NK-92 treated with Interleukin-12 subunit alpha and Interleukin-12 subunit beta, amount 100 ng/mL, for 24 hours (cell line): ENCODE measurements around the gene SMIM38.

Experiments used
- DNase-seq: peaks from one replicate; lab custom pipeline; 2025; lab: John Stamatoyannopoulos, UW

The SMIM38 gene

DNA sequence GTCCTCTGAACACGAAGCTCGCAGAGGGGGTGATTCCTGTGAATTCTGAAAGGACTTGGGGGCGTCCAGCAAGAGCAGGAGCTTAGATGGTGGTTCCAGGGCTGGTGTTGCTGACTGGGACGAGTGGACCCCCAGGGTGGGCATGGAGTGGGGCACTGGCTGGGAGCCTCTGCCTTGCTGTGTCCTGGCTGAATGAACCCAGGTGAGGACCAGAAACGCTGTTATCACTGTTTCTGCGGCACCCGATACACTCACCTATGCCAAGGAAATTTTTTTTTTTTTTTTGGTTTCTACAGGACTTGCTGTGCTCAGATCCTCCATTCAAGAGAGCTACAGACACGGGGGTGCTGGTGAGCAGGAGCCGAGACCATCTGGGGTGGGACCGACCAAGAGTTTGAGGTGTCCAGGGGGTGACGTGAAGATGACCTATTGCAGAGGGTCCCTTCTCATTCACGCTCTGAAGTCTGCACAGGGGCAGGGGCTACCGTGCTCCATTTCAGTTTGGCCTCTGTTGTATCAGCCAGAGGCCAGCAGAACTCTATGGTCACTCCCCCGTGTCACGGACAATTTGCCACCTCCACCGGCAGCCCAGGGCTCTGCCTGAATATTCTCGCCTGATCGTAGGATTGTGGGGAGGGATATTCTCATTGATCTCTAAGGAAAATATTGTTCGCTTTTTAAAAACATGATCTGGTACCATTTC, 3.6 kb downstream of the SMIM38 start:
- no peak for DNase-seq

DNA sequence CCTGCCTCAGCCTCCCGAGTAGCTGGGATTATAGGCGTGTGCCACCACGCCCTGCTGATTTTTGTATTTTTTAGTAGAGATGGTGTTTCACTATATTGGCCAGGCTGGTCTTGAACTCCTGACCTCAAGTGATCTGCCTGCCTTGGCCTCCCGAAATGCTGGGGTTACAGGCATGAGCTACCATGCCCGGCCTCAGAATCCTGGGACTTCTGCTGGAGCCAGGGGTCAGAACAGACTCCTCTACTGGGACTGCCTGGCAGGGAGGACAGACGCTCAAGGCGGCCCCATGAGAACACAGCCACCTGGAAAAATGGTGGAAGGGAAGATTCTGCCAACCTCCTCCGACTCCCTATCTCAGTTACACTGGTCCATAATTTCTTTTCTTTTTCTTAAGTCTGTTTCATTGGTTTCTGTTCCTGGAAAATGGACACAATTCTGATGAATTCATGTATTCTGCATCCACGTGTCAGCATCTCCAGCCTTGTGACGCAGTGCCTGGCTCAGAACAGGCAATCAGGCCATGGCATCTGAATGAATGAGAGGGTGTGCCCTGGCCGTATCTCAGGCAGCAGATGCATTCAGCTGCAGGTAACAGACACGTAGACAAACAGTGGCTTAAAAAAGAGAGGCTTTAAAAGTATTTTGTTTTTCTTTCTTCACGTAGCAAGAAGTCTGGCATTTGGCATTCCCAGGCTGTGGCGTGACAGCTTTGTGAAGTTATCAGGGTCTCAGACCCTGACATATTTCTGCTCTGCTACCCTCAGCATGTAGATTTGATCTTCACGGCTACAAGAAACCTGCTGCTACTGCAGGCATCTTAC, 4.8 kb downstream of the SMIM38 start:
- no peak for DNase-seq

DNA sequence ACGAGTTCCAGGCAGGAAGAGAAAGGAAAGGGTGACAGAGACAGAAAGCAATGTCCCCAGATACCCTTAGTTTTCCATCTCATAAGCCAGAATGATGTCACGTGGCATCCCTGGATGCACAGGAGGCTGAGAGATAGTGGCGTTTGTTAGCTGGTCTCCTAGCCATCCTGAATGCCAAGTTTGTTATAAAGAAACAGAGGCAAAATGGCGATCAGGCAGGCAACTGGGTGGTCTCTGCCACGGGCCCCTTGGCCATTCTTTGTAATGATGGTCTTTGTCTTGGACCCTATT, 5.3 kb downstream of the SMIM38 start:
- no peak for DNase-seq

DNA sequence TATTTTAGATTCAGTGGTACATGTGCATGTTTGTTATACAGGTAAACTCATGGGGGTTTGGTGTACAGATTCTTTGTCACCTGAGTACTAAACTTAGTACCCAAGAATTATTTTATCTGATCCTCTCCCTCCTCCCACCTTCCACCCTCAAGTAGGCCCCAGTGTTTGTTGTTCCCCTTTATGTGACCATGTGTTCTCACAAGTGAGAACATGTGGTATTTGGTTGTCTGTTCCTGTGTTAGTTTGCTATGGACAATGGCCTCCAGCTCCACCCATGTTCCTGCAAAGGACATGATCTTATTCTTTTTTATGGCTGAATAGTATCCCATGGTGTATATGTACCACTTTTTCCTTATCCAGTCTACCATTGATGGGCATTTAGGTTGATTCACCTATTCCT, 6.8 kb downstream of the SMIM38 start:
- DNase-seq = no peak

DNA sequence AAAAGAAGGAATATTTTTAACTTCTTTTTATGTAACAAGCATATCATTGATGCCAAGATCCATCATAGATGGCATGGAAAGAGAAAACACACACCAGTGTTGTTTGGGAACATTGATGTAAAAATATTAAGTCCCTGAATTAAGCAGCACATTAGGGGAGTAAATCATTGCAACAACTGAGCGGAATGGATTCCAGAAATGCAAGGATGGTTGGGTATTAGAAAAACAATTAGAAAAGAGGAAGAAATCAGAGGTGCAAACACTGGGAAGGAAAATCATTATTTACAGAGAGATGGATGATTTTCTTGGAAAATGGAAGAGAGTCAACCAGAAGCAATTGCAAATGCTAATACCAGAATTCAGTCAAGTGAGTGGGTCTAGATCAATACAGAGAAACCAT, 8.1 kb downstream of the SMIM38 start:
- no peak for DNase-seq

DNA sequence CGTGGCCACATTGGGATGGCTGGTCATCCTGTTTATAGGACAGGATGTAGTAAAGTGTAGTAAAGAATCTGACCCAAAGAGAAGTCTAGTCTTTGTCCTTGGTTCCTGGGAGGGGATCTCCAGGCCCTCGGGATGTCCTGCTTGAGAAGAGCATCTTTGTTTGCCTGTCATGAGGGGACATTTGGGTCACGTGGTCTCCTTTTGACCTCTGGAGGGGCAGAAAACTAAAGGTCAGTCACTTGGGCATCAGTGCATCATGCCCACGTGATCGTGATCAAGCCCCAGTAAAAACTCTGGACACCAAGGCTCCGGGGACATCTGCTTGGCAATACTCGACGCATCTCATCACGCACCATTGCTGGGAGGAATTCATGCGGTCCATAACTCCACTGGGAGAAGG, 9.1 kb downstream of the SMIM38 start:
- DNase-seq = no peak

DNA sequence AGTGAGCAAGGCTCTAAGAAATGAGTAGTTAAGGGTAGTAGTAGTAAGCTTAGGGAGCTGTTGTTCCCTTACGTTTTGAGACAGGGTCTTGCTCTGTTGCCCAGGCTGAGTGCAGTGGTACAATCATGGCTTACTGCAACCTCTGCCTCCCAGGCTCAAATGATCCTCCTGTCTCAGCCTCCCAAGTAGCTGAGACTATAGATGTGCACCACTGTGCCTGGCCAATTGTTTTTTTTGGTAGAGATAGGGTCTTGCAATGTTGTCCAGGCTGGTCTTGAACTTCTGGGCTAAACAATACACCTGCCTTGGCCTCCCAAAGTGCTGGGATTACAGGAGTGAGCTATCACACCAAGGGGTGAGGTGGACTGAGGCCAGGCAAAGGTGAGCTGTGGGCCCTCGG, 10.0 kb downstream of the SMIM38 start:
- no peak for DNase-seq

DNA sequence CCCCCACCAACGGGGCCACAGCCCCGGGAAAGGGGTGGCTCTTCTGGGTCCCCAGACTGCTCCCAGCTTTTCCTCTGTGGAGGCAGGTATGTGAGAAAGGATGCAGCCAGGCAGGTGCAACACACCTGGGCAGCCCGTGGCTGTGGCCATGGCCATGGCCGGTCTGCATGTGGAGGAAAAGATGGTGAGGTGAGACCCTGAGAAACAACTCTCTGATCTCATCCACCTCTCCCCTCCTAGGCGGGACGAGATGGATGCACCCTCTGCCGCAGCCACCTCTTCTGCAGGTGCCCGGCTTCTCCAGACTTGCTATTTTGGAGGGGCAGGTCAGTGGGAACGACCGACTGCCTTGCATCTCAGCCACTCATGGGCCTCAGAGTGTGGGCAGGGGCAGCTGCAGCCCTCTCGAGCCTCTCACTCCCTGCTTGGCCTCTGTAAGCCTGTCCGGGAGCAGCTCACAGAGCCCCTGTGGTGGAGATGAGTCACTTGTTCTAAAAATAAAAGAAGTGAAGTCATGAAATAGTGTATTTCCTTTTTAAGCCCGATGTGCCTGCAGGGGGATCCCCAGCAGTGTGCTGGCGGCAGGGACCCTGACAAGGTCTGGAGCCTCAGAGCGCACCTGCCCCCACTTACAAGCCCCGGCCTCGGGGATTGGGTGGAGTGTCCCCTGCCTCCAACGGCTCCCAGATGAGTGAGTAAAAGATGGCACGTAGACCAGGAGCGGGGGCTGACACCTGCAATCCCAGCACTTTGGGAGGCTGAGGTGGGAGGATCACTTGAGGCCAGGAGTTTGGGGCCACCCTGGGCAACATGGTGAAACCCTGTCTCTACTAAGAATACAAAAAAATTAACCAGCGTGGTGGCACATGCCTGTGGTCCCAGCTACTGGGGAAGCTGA, 10.7 kb downstream of the SMIM38 start:
- peak; percentile 74 for DNase-seq

DNA sequence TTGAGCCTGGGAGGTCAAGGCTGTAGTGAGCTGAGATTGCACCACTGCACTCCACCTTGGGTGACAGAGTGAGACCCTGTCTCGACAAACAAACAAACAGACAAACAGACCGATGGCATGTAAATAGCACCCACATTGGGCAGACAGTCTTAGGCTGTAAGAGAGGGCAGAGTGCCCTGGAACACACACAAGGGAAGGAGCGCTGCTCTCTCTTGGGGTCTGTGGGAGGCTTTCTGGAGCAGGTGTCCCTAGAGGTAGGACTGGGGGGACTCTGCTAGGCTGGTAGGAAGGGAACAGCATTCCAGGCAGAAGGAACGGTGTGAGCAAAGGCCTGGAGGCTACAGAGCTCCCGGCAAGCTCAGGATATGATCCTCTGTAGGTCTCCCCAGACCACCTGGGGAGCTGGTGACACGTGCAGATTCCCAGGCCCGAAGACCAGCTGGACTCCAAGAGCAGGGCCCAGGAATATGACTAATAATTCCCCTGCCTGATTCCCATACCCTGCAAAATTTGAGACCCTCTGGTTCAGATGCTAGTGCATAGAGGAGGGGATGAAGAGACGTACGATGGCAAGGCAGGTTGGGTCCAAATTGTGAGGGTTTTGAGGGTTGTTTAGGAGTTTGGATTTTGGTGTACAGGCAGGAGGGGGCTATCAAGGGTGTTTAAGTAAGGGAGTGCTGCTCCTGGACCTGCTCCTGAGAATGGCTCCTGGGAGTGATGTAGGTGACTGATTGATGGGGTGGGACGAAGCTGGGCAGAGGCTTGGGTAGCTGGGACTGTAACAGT, 11.6 kb downstream of the SMIM38 start:
- DNase-seq = no peak

DNA sequence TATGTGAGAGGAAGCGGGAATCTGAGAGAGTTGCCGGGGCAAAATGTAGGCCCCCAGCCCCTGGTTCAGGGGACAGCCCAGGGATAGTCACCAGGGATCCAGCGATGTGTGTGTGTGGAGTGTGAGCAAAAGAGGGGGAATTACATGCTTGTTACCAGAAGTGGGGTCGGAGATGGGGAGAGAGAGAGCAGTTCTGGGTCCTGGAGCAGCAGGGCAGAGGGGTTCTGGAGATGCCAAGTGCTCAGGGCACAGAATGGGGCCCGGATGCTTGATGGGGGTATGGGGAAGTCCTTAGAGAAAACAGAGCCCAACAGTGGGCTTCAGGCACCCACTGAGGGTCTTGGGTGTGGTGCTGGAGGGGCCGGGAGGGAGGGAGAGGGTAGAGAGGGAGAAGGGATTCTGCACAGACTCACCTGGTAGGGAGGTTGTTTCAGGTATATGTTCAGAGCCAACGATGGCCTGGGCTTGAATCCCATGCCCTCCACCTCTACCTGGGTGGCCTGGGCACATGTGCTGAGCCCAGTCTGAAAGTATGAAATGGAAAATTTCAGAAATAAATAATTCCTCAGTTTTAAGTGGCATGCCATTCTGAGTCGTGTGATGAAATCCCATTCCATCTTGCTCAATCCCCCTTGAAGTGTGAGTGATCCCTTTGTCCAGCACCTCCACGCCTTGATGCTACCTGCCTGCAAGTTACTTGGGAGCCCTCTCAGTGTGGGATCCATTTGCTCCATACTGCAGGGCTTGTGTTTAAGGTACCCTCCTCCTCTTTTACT, 12.4 kb downstream of the SMIM38 start:
- DNase-seq = no peak

DNA sequence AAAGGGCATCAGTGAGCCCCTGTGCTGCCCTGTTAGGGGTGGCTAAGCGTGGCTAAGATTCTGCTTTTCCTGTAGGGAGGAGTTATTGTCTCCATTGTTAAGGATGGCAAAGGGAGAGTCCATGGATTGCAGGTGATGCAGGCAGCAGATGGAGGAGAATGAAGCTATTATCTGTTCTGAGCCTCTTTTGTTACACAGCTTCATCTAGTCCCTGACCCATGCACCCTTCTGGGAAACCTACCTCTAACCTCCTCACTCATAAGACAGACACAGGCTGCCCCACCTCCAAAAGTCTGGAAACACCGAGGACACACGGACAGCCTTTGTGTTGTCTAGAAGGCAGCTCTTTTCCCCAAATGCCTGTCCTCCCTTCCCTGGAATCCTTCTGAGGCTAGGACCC, 13.7 kb downstream of the SMIM38 start:
- no peak for DNase-seq

DNA sequence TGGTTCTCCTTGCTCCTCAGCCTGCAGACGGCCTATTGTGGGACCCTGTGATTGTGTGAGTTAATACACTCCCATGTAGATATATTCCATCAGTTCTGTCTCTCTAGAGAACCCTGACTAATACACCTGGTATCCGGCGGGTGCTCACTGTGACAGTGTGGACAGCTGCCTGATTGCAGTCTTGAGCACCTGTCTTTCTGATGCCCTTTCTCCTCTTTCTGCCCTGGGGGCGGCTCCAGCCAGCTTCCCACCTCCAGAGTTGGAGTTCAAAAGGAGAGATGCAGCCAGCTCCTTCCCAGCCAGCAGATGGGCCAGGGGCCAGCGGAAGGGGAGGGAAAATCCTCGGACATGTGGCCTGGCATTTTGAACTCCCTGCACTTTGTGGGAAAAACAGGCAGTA, 15.0 kb downstream of the SMIM38 start:
- no peak for DNase-seq

DNA sequence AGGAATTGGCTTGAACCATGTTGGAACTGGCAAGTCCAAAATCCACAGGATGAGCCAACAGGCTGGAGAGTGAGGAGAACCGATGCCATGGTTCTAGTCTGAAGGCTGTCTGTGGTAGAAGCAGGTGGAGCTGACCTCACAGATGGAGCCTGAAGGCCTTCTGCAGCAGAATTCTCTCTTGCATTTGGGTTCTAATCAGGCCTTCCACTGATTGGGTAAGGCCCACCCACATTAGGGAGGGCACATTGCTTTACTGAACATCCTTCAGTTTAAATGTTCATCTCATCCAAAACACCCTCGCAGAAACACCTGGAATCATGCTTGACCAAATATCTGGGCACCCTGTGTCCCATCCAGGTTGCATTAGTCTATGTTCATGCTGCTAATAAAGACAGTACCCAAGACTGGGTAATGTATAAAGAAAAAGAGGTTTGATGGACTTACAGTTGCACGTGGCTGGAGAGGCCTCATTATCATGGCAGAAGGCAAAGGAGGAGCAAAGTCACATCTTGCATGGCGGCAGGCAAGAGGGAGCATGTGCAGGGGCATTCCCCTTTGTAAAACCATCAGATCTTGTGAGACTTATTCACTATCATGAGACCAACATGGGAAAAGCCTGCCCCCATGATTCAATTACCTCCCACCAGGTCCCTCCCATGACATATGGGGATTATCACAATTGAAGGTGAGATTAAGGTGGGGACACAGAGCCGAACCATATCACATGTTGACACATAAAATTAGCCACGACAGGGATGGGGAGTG, 15.9 kb downstream of the SMIM38 start:
- DNase-seq = no peak

DNA sequence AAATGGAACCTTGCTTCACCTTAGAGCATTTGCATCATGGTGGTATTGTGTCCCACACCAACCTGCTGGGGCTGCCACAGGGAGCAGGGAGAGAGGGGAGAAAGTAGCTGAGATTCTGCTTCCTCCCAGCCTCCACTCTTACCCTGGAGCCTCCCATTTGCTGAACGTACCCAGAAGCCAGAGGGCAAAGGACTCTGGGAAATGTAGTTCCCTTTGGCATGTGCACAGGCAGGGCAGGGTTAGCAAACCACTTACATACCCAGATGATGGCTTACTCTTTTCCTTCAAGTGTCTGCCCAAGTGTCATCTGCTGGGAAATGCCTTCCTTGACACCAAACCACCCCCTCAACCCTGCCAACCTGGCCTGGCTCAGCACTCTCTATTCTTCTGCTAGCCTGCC, 16.9 kb downstream of the SMIM38 start:
- no peak for DNase-seq

DNA sequence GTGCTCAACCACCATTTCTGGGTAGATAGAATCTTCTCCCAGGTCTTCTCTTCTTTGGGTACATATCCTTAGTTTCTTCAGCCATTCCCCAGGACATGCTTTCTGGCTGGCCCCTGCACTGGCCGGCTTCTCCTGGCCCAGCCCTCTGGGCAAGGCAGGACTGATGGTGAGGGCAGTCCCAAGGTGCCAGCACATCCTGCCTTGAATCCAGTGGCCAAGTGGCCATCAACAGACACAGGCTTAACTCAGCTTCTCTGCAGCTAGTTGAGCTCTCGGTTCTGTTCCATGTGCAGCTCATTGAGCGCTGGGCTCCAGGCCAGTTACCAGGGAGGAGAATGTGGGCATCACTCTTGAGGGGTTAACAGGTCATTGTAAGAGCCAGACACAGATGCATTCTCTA, 17.6 kb downstream of the SMIM38 start:
- no peak for DNase-seq

DNA sequence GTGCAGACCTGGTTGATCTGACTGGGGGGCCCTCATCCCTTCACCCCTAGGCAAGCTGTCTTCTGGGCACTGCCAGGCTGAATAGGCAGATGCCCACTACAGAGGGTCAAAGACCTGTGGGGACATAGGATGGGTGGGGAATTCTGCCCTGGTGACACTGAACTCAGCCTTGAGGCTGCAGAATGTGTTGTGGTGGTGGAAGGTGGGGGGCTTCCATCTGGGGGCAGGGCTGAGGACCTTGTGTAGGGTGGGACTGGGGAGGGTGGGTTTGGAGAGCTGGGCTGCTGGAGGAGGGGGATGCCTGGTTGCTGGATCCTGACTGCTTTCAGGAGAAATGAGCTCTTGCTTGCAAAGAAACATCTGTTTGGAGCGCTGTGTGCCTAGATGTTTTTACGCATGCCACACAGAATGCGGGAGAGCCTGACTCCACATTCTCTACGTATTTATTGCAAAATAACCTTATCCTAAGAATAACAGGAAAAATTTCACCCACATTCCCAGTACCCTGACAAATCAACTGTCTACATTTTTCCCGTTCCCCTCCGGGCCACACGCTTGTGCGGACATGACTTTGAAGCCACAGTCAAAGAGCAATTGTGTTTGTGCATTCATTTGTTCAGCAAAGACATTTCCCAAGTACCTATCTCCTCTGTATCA, 18.3 kb downstream of the SMIM38 start:
- no peak for DNase-seq

DNA sequence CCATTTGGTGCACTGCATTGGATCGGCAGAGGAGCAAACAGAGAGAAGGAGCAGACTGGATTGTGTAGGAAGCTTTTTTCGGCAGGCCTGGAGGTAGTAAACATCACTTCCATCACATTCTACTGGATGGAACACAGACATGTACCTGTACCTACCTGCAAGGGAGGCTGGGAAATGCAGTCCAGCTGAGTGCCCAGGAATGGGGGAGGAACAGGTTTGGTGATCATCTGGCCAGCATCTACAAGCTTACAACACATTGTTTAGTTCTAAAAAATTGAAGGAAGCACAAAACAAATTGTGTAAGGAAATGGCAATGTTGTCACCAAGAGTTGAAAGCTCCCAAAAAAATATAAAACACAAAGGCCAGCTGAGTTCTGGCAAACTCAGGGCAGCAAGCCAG, 19.1 kb downstream of the SMIM38 start:
- DNase-seq = no peak

DNA sequence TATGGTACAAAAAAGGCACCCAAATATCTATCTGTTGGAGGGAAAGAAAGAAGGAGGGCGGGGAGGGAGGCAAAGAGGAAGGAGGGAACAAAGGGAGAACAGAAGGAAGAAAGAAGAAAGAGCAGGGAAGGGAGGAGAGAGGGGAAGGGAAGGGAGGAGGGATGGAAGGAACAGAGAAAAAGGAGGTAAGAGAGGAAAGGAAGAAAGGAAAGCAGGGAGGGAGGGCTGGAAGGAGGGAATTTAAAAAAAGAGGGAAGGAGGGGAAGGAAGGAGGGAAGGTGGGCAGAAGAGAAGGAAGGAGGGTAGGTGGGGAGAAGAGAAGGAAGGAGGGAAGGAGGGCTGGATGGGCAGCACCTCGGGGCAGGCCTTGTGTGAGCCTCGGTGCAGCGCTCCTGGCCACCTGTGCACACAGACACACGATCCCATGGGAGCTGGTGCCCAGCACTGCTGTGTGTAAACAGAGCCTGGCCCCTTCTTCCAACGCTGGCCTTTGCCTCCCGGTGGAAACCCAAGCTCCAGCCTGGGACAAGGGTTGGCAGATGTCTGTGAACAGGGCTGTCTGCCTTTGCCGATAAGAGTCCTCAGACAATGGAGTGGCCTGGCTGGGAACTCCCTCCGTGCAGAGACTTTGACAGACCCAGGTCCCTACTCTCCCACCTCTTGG, 23.2 kb downstream of the SMIM38 start:
- DNase-seq = no peak

DNA sequence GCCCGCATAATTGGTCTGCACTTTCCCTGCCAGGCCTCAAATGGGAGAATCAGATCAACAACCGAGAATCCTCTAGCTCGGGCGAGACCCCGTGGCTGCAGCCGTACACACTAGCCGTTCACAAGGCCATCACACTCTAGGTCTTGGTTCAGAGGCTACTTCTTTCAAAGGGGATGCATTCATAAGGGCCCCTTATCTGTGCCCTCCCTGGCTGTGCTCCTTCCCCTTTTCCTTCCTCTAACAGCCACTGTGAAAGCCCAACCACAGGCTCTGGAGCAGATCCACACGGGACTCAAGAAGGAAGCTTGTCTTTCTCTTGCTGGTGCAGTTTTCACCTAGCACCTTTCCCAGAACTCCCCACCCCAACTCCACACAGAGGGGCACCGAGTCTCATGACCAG, 24.5 kb downstream of the SMIM38 start:
- no peak for DNase-seq
